Ovary (tissue), 9 donors: ENCODE data around the gene TMEFF2. TPM values are rescaled to one million over a fixed set of nuclear protein-coding genes. Genes with fewer than 3 reads are reported as not detected.

Experiments
- DNase-seq, 5 donors: peaks; one replicate each; pipeline ENCODE4 v3.0.0-alpha.2; 2019 to 2020
- H3K27ac ChIP-seq, 2 donors: fragments of 200-600 bp; one replicate each; pipeline versions ENCODE4 v1.5.1 to v1.8.0; 2019 to 2022
- H3K27me3 ChIP-seq: fragments of 200-600 bp; one replicate; pipeline ENCODE4 v1.8.0; 2022
- H3K36me3 ChIP-seq: fragments of 200-600 bp; sonication (generic); one replicate; pipeline ENCODE4 v1.5.1; 2019
- H3K4me1 ChIP-seq: one replicate; pipeline ENCODE4 v1.8.1; 2013; ENCODE audit warnings: mild to moderate bottlenecking, moderate library complexity; ENCODE audit not compliant: insufficient read depth
- H3K4me3 ChIP-seq: fragments of 200-600 bp; sonication (generic); one replicate; pipeline ENCODE4 v1.5.1; 2017
- H3K9me3 ChIP-seq, 2 donors: fragments of 200-600 bp in 1 of 2; sonication (generic) in 1 of 2; one replicate each; pipeline versions ENCODE4 v1.5.1 to v1.8.1; 2013 to 2019; ENCODE audit warnings: mild to moderate bottlenecking in 1 of 2, moderate library complexity in 1 of 2
- EP300 ChIP-seq: sonication (generic); formaldehyde crosslinking; IDR thresholded peaks from one replicate; pipeline ENCODE4 v1.6.1; 2017; ENCODE audit warnings: antibody characterized with exemption
- POLR2A ChIP-seq: fragments of 450-650 bp; IDR thresholded peaks from one replicate; pipeline ENCODE4 v1.6.1; 2017; ENCODE audit warnings: antibody characterized with exemption, mild to moderate bottlenecking, moderate library complexity
- WGBS, 3 donors: extraction: QIAGEN DNeasy Blood & Tissue Kit in 1 of 3; methylation state at CpG; one replicate each; pipeline versions ENCODE4 v1.1.5 to v1.1.7; 2013 to 2017; 5-methylcytosine and 5-hydroxymethylcytosine counted together
- intact Hi-C, 4 donors: fragments of 100-400 bp; cut with DNase I; formaldehyde crosslinking; loops; one replicate each; pipeline versions ENCODE4 v1.11.0 to v1.15.1; 2022 to 2023
- polyA plus RNA-seq, 2 donors: library from polyadenylated mRNA; stranded (reverse); fragments of 200-250 nt in 1 of 2; fragments of 350-450 nt in 1 of 2; fragmentation: Illumina TruSeq in 1 of 2; extraction: RNeasy Lipid Tissue Mini Kit (QIAGEN cat#74804) in 1 of 2; gene quantifications; one replicate each; pipeline ENCODE4 v1.2.3, GENCODE V29; 2013 to 2014
- total RNA-seq, 7 donors: library from RNA; depleted of rRNA in 2 of 7; stranded (reverse); fragments of >200 nt in 2 of 7; fragmentation: NEBNext Ultra II Directional in 3 of 7; extraction: Animal tissue kit (Norgen Biotek cat#: 25700) in 3 of 7; gene quantifications; one replicate each; pipeline versions ENCODE4 v1.1.0 to v1.2.4, GENCODE V29; 2016 to 2023
- TF ChIP-seq, protein P1 (sequence below), 3 donors: fragments of 450-650 bp in 2 of 3; fragments of 200-600 bp in 1 of 3; IDR thresholded peaks; one replicate each; pipeline versions ENCODE4 v1.5.1 to v1.8.0; 2016 to 2022; ENCODE audit warnings: antibody characterized with exemption in 3 of 3, mild to moderate bottlenecking in 1 of 3
- donor health status: DM: no; HTN: no; CAD: no; lungs with moderate emphysema.
- donor health status: DM: no; HTN: no; CAD: no.
- donor health status: Bipolar disorder and iron deficiency.
- donor health status: DM: yes; HTN: yes; CAD: no.
- donor health status: DM: no; HTN: no; CAD: no.
- donor health status: DM: yes; HTN: yes; CAD: no.

TMEFF2 gene
- total and polyA plus RNA-seq, 9 donors: 0.05 to 0.34 (median 0.08) TPM; not detected in 5

DNA sequence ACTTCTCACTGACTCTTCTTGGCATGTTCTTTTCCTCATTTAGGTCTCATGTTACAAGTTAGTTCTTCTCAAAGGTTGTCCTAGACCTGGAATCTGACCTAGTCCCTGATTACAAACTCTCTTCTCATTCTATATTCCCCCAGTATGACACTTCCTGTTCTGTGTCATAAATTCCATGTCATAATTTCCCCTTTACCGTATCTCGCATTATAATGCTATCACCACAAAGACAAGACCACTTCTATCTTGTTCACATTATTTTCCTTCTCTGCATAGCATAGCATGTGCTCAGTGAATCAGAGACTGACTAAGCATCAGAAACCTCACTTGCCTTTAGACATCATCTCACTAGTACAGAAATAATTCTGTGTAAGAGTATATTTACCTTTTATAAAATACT is 284.2 kb downstream of the TMEFF2 start:
- WGBS, 3 donors: 79 to 90% (median 83%) methylated on average over 2 of the region's 2 CpGs
- no peak overlapping the region for H3K4me3 ChIP-seq
- no peak for DNase-seq
- H3K9me3 ChIP-seq: no peaks in the 10 kb centered on the region
- H3K4me1 ChIP-seq: no peaks in the 10 kb centered on the region
- H3K36me3 ChIP-seq: no peaks in the 10 kb centered on the region
- intact Hi-C loops: no loop called here
- TF ChIP-seq, protein P1, sequence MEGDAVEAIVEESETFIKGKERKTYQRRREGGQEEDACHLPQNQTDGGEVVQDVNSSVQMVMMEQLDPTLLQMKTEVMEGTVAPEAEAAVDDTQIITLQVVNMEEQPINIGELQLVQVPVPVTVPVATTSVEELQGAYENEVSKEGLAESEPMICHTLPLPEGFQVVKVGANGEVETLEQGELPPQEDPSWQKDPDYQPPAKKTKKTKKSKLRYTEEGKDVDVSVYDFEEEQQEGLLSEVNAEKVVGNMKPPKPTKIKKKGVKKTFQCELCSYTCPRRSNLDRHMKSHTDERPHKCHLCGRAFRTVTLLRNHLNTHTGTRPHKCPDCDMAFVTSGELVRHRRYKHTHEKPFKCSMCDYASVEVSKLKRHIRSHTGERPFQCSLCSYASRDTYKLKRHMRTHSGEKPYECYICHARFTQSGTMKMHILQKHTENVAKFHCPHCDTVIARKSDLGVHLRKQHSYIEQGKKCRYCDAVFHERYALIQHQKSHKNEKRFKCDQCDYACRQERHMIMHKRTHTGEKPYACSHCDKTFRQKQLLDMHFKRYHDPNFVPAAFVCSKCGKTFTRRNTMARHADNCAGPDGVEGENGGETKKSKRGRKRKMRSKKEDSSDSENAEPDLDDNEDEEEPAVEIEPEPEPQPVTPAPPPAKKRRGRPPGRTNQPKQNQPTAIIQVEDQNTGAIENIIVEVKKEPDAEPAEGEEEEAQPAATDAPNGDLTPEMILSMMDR (IDR thresholded peaks at IDR 0.05): no peak
- TF ChIP-seq POLR2A (no peak), EP300 (no peak)
- no peaks in the 10 kb centered on the region for H3K27me3 ChIP-seq
- H3K27ac ChIP-seq: no peak overlapping the region

DNA sequence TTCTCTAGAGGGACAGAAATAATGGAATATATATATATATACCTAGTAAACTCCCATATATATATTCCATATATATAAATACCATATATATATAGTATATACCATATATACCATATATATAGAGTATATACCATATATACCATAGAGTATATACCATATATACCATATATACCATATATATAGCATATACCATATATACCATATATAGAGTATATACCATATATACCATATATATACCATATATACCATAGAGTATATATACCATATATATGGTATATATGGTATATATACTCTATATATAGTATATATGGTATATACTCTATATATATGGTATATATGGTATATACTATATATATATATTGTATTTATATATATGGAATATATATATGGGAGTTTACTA is 285.9 kb downstream of the TMEFF2 start:
- H3K27ac ChIP-seq: no peak overlapping the region
- H3K4me1 ChIP-seq: no peaks in the 10 kb centered on the region
- no peak overlapping the region for H3K4me3 ChIP-seq
- no peak for DNase-seq
- intact Hi-C loops: no loop called here
- no peaks in the 10 kb centered on the region for H3K27me3 ChIP-seq
- TF ChIP-seq, protein P1 (IDR thresholded peaks at IDR 0.05): no peak
- TF ChIP-seq EP300 (no peak), POLR2A (no peak)
- H3K36me3 ChIP-seq: no peaks in the 10 kb centered on the region
- no peaks in the 10 kb centered on the region for H3K9me3 ChIP-seq

DNA sequence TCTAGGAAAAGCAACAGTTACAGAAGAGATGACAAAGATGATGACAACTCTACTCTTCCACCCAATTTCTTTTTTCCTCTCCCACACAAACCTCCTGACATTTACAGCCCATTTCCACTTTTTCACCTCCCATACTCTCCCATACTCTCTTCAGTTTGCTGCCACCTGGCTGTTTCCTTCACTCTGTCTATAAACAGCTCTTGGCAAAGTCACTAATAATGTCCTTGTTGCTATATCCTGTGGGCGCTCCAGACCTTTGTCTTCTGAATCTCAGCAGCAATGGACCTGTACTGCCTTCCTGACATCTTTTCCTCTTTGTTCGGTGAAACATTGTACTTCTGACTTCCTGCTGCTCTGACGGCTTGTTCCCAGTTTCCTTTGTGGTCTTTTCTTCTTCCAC is 287.2 kb downstream of the TMEFF2 start:
- Histone ChIP-seq H3K4me1 (no peaks in the 10 kb centered on the region), H3K4me3 (no peak overlapping the region), H3K9me3 (no peaks in the 10 kb centered on the region), H3K27ac (no peak overlapping the region), H3K27me3 (no peaks in the 10 kb centered on the region), H3K36me3 (no peaks in the 10 kb centered on the region)
- TF ChIP-seq POLR2A: no peak
- TF ChIP-seq, protein P1 (IDR thresholded peaks at IDR 0.05): no peak
- TF ChIP-seq EP300: no peak
- intact Hi-C loops: no loop called here
- 84 to 88% (median 86%) methylated on average over 3 of the region's 3 CpGs for WGBS, 3 donors
- no peak for DNase-seq

- Histone ChIP-seq H3K4me1 (no peaks in the 10 kb centered on the region), H3K9me3 (no peaks in the 10 kb centered on the region), H3K4me3 (no peak overlapping the region), H3K27ac (no peak overlapping the region), H3K36me3 (no peaks in the 10 kb centered on the region), H3K27me3 (no peaks in the 10 kb centered on the region)
- no peak for DNase-seq
- intact Hi-C loops: no loop called here
- TF ChIP-seq, protein P1 (IDR thresholded peaks at IDR 0.05): no peak
- no peak for TF ChIP-seq POLR2A
- no peak for TF ChIP-seq EP300
Observed at GRCh38 chr2:191907091-191907490, 287.6 kb downstream of the TMEFF2 start.

- H3K4me3 ChIP-seq: no peak overlapping the region
- H3K27me3 ChIP-seq: no peaks in the 10 kb centered on the region
- intact Hi-C loops: no loop called here
- H3K27ac ChIP-seq: no peak overlapping the region
- H3K36me3 ChIP-seq: no peaks in the 10 kb centered on the region
- whole genome bisulfite sequencing, 3 donors: 72 to 75% (median 73%) methylated on average over 4 of the region's 4 CpGs
- H3K4me1 ChIP-seq: no peaks in the 10 kb centered on the region
- no peak for TF ChIP-seq EP300
- no peak for TF ChIP-seq POLR2A
- TF ChIP-seq, protein P1 (IDR thresholded peaks at IDR 0.05): no peak
- no peak for DNase-seq
- no peaks in the 10 kb centered on the region for H3K9me3 ChIP-seq
Observed at GRCh38 chr2:191905336-191905735, 289.4 kb downstream of the TMEFF2 start.
